Skin of body (tissue), 2 donors: ENCODE data around the gene TIAM2. TPM values are rescaled to one million over a fixed set of nuclear protein-coding genes. Genes with fewer than 3 reads are reported as not detected.
"Not testable (repeated sequence)": the region's sequence is repeated elsewhere in the genome, so short reads cannot be mapped to it uniquely, and the experiment has no call there.

ENCODE experiments used
- DNase-seq: peaks from one replicate; lab custom pipeline; 2025; lab: John Stamatoyannopoulos, UW
- total RNA-seq: library from RNA; depleted of rRNA; stranded (reverse); fragments of >200 nt; gene quantifications from one replicate; pipeline ENCODE4 v1.2.3, GENCODE V29; 2014

Gene TIAM2
- total RNA-seq, 1 donor from 2014 or later = 30.6 TPM

- DNase-seq = no peak
These were observed 195.6 kb downstream of the TIAM2 start for GRCh38 chr6:155190677-155191076.

GRCh38 chr6:155193526-155193925, 198.4 kb downstream of the TIAM2 start:
- DNase-seq = no peak

DNA sequence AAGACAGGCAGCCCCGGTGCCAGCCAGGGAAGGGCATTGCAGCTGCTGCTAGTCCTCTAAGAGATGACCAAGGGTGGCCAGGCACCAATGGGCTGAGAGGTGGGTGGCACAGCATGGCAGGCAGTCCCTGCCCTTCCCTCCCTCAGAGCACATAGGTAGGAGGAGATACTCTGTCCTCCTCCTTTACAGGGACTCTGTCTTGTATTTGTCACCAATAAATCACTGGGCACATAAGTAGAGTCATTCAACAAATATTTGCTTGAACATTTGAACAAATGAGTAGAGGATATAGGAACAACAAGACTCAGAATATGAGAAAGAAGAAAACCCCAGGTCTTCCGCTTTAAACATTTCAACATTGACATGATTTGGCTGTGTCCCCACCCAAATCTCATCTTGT, 199.3 kb downstream of the TIAM2 start:
- no peak for DNase-seq

GRCh38 chr6:155195903-155196302, 200.8 kb downstream of the TIAM2 start:
- no peak for DNase-seq

DNA sequence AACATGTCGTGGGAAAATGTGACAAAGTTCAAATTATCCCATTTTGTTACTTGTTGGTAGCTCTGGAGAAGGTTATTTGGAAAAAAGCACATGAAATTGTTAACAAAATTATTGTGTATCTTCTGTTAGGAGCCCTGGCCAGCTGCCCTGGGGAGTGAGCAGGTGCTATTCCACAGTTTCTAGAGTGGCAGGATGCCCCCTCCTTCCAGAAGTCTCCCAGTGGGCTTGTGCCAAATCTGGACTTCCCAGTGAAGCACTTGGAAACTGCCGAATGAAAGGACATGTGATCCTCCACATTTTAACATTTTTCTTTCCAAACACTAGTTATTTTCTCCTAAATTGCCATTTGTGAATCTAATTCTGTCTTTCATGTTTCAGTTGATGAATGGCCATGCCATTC, 201.8 kb downstream of the TIAM2 start:
- DNase-seq = no peak

GRCh38 chr6:155197932-155198331, 202.8 kb downstream of the TIAM2 start:
- no peak for DNase-seq

GRCh38 chr6:155200012-155200411, 204.9 kb downstream of the TIAM2 start:
- DNase-seq = no peak

GRCh38 chr6:155201461-155202226, 206.5 kb downstream of the TIAM2 start:
- no peak for DNase-seq

DNA sequence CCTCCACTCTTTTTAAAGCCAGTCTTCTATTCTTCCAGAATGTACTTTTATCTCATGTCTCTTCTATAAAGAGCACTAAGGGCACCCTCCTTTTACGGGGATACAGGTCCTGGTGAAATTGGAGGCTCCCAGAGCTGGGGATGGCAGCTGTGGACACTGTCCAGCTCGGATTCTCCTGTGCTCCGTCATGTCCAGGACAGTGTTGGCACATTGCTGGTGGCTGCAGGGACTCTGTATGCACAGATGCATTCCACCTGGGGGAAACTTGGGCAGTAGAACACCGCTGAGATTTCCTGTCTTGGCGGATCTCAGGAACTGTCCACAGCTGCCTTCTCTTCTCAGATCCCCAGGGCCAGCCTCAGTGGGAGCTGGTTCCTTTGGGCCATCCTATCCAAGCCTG, 212.1 kb downstream of the TIAM2 start:
- no peak for DNase-seq

DNA sequence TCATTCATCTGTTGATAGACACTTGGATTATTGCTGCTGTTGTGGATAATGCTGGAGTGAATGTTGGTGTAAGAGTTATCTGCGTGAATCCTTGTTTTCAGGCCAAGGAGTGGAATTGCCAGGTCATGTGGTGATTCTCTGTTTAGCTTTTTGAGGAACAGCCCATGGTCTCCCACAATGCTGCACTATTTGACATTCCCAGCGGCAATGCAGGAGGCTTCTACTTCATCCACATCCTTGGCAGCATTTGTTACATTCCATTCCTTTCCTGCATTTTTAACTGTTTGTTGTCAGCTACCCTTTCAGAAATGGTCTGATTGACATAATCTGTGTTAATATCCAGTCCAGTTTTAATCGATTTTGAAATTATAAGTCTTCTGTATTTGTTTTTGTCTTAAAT, 217.0 kb downstream of the TIAM2 start:
- no peak for DNase-seq

- DNase-seq = no peak
These were observed 217.7 kb downstream of the TIAM2 start for GRCh38 chr6:155212616-155213380.

DNA sequence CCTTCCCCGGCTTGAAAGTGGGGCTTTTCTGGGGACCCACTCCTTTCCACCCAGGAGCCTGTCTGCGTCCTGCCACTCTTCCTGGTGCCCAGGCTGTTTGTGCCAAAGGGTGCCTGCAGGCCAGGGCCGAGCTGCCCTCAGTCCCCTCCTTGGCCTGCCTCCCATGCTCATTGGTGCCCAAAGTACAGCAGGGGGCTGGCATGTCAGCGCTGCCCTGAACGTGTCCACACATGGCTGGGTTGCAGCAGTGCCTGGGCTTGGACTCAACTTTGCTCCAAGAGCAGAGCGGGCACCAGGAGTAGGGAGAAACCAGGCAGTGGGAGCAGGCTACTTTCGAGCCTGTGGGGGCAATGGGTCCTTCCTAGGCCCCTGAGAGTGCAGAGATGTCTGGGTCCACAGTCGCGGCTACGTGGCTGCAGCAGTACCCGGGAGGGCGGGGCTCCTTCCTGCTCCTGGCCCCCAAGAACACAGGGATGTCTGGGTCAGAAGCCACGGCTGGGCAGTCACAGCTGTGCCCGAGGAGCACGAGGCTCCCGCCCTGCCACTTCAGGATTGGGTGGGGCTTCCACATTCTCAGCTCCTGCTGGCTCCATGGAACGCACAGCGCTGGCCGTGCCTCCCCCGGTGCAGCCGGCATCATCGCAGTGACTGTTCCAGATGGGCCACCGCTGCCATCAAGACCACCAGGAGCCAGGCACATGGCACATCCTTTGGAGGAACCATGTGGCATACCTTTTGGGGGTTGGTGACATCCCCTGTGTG, 218.7 kb downstream of the TIAM2 start:
- no peak for DNase-seq

DNA sequence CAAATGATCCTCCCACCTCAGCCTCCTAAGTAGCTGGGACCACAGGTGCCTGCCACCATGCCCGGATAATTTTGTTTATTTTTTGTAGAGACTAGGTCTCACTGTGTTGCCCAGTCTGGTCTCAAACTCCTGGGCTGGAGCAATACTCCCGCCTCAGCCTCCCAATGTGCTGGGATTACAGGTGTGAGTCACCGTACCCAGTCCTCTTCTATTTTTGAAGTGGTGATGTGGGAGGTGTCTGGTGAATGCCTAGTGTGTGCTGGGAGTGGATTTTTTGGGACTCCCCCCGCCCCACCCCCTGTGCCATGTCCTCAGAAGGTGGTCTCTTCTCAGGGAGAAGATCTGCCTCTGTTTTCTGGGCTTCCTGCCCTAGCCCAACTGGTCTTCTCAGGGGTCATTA, 220.8 kb downstream of the TIAM2 start:
- no peak for DNase-seq

- DNase-seq = no peak
These were observed 221.4 kb downstream of the TIAM2 start for GRCh38 chr6:155216312-155217046.

DNA sequence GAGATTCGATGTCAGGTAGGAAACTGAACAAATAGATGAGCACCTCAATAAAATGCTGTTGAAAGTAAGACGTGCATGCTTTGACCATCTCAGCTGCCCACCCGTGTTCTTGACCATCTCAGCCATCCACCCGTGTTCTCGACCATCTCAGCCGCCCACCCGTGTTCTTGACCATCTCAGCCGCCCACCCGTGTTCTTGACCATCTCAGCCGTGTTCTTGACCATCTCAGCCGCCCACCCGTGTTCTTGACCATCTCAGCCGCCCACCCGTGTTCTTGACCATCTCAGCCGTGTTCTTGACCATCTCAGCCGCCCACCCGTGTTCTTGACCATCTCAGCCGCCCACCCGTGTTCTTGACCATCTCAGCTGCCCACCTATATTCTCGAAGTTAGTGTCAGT, 223.6 kb downstream of the TIAM2 start:
- not testable (repeated sequence) for DNase-seq

GRCh38 chr6:155219299-155219698, 224.2 kb downstream of the TIAM2 start:
- DNase-seq = no peak

DNA sequence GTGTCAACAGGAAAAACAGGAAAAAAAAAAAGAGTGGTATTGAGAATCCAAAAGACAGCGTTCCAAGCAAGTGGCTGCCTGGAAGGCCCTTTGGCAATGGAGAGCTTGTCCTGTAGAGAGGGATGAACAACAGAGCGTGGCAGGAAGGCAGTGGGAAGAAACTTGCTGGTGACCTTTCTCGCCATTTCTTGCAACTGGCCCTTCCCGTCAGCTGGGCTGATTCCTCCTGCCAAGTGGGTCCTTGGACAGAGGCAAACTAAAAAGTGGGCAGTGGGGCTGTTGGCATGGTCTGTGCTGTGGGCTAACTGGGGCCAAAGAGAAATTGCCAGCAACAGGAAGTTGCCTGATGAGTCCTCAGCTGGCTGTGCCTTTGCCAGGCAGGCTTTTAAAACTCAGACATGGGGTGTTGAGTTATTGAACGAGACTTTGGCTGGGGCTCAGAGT, 224.8 kb downstream of the TIAM2 start:
- DNase-seq = no peak

DNA sequence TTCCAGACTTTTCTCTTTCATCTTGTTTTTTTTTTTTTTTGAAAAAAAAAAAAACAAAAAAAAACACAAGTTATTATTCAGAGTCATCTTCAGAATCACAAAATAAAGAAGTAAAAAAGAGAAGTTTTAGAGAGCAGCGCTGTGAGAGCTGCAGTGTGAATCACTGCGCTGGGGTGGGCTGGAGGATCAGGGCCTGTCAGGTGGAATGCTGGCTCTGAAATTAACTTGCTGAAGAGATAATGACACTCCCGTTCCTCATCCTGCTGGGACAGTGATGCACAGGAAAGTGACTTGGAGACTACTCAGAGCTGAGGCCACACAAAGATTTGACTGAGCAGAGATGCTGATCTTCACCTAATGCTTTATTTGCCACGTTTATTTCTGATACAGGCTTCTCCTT, 226.0 kb downstream of the TIAM2 start:
- DNase-seq = no peak

DNA sequence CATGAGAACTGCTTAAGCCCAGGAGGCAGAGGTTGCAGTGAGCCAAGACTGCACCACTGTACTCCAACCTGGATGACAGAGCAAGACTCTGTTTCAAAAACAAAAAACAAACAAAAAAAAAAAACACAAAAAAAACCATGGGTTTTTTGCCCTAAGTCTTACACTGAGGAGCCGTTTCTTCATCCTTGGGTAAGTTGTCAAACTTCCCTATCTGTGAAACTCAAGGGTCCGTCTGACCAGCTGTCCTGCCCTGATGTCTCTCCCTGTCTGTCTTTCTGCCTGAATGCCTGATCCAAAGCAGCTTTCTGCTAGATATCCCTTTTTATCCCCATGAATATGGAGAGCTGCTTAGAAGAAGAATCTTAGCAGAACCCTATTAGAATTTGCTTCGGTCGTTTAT, 227.4 kb downstream of the TIAM2 start:
- no peak for DNase-seq

- no peak for DNase-seq
These were observed 228.7 kb downstream of the TIAM2 start for GRCh38 chr6:155223646-155224451.

DNA sequence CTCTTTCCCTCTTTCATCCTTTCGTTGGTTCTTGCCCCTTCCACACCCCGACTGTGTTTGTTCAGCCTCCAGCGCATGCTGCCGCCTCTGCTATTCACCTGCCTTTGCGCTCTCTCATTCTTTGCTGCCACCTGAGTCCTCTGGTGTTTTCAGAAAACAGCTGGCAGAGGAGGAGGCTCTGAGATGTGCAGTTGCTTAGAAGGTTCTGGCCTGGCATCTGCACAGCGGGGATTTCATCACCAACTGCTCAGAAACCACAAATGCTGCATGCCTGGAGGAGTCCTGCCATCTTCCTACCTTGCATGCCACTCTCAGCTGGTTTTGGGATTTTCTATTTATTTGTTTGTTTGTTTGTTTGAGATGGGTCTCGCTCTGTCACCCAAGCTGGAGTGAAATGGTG, 229.5 kb downstream of the TIAM2 start:
- no peak for DNase-seq
